NCI-H2196 treated with DMSO at 0.1 percent for 48 hours (cell line): ENCODE results near the gene ANKRD10.

Experiments
- DNase-seq: peaks from one replicate; lab custom pipeline; 2025; ENCODE audit not compliant: unreplicated experiment; lab: John Stamatoyannopoulos, UW

The ANKRD10 gene

GRCh38 chr13:110944968-110945927 lies 30.4 kb upstream of the ANKRD10 start:
- no peak for DNase-seq

GRCh38 chr13:110944121-110944967 lies 29.5 kb upstream of the ANKRD10 start:
- DNase-seq, result no peak

- no peak for DNase-seq
These were observed 27.5 kb upstream of the ANKRD10 start for GRCh38 chr13:110942248-110942981.

DNA sequence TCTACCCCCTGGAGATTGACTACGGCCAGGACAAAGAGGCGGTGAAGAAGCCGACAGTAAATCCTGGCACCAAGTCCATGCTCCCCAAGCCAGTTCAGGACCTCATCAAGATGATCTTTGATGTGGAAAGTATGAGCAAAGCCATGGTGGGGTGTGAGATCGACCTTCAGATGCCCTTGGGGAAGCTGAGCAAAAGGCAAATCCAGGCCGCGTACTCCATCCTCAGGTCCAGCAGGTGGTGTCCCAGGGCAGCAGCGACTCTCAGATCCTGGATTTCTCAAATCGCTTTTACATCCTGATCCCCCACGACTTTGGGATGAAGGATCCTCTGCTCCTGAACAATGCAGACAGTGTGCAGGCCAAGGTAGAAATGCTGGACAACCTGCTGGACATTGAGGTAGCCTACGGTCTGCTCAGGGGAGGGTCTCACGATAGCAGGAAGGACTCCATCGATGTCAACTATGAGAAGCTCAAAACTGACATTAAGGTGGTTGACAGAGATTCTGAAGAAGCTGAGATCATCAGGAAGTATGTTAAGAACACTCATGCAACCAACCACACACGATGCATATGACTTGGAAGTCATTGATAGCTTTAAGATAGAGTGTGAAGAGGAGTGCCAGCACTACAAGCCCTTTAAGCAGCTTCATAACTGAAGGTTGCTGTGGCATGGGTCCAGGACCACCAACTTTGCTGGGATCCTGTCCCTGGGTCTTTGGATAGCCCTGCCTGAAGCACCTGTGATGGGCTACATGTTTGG lies 24.0 kb upstream of the ANKRD10 start:
- DNase-seq, result no peak

DNA sequence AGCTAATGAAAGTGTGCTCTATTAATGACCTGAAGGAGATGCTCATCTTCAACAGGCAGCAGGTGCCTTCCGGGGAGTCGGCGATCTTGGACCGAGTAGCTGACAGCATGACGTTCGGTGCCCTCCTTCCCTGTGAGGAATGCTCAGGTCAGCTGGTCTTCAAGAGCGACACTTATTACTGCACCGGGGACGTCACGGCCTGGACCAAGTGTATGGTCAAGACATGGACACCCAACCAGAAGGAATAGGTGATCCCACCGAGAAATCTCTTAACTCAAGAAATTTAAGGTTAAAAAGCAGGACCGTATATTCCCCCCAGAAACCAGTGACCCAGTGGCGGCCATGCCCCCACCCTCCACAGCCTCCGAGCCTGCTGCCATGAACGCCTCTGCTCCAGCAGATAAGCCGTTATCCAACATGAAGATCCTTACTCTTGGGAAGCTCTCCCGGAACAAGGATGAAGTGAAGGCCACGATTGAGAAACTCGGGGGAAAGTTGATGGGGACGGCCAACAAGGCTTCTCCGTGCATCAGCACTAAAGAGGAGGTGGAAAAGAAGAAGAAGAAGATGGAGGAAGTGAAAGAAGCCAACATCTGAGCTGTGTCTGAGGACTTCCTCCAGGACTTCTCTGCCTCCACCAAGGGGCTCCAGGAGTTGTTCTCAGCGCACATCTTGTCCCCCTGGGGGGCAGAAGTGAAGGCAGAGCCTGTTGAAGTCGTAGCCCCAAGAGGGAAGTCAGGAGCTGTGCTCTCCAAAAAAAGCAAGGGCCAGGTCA lies 22.8 kb upstream of the ANKRD10 start:
- no peak for DNase-seq

DNA sequence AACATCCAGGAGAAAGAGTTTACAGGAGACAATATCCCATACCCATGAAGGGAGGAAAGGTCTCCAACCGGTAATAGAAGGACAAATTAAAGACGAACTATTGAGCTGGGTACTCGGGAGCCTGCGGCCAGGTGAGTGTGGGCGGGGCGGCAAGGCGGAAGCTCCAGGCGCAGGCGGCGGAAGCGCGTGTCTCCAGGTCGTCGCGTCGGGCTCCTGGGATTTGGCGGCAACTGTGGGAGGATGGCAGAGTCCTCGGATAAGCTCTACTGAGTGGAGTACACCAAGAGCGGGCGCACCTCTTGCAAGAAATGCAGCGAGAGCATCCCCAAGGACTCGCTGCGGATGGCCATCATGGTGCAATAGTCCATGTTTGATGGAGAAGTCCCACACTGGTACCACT lies 21.6 kb upstream of the ANKRD10 start:
- no peak for DNase-seq

DNA sequence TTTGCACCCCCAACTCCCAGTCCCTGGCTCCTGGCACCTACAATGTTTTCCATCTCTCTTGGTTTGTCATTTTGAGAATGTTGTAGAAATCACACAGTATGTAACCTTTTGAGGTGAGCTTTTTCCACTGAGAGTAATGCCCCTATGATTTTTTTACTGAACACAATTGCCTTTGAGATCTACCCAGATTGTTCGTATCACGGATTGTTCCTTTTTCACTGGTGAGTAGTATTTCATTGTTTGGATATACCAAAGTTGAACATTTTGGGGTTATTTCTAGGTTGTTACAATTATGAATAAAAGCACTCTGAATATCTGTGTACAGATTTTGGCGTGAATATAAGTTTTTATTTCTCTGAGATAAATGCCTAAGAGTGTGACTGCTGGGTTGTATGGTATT lies 17.7 kb upstream of the ANKRD10 start:
- no peak for DNase-seq

- no peak for DNase-seq
These were observed 14.4 kb upstream of the ANKRD10 start for GRCh38 chr13:110929104-110929777.

GRCh38 chr13:110925023-110925612 lies 10.2 kb upstream of the ANKRD10 start:
- no peak for DNase-seq

GRCh38 chr13:110924639-110924934 lies 9.7 kb upstream of the ANKRD10 start:
- DNase-seq, result no peak

DNA sequence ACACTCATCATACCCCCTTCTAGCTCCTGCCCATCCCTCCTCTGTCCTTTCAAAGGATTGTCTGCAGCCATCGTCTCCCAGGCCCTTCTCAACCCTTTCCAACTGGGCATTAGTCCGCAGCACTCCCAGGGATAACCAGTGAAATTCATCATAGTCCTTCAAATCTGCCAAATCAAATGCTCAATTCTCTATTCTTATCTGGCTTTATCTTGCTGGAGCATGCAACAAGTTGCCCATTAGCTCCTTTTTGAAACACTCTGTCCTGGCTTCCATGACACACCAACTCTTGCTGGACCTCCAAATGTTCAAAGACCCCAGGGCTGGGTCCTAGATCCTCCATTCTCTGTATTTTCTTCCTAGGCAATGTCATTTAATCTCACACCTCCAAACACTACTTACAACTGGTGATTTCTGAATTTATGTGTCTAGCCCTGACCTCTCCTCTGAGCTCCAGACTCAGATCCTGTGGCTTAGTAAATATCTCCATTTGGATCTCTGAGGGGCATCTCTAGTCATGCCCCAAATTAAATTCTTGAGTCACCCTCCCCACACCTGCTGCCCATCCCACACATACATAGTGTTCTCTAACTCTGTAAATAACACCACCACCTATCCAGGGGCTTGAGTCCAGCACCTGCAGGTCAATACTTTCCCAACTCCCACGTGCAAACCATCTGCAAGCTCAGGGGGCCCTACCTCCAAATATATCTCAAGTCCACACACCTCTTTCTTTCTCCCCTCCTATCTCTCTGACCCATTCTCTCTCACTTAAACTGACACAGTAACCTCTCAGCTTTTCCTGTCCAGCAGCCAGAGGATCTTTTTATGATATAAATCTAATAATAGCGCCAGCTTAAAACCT lies 9.1 kb upstream of the ANKRD10 start:
- DNase-seq, result no peak

GRCh38 chr13:110923086-110923485 lies 8.2 kb upstream of the ANKRD10 start:
- DNase-seq, result no peak

GRCh38 chr13:110922506-110922905 lies 7.6 kb upstream of the ANKRD10 start:
- no peak for DNase-seq

DNA sequence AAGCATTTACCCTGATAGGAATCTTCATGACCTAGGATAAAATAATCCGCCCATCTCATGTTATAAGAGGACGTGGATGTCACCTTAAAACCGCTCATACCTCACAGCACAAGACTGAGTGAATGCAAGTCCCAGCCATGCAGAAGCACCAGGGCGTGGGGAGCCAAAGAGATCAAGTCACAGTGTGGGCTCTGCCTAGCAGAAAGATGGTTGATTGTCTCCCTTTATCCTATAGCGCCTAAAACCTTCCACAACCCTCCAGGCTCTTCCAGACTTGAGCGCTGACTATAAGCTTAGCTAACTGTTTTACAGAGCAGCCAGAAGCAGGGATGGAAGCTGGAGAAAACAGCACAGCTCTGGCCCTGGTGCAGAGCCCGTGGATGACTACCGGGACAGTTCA lies 6.8 kb upstream of the ANKRD10 start:
- no peak for DNase-seq

GRCh38 chr13:110921209-110921608 lies 6.3 kb upstream of the ANKRD10 start:
- DNase-seq, result no peak

GRCh38 chr13:110920038-110920437 lies 5.2 kb upstream of the ANKRD10 start:
- no peak for DNase-seq

GRCh38 chr13:110916301-110917142 lies 1.7 kb upstream of the ANKRD10 start:
- no peak for DNase-seq
